GM23338 (cell line): ENCODE data around the gene NTN3. TPM values are rescaled to one million over a fixed set of nuclear protein-coding genes. Genes with fewer than 3 reads are reported as not detected.
A peak's percentile ranks its signal among the peaks of the same experiment; 100 is the strongest.

Experiments used
- ATAC-seq: fragments of 200-7000 bp; cut with Tn5 transposase; 3 replicates; pipeline ENCODE4 v1.9.1; 2020
- DNase-seq: peaks from one replicate; pipeline ENCODE4 v3.0.0-alpha.2; 2015; ENCODE audit warnings: low spot score
- H2AFZ ChIP-seq: fragments of 200-600 bp; sonication (generic); 2 replicates; pipeline ENCODE4 v1.8.0; 2016; ENCODE audit warnings: antibody characterized with exemption, mild to moderate bottlenecking, moderate library complexity
- H3F3A ChIP-seq: fragments of 200-600 bp; sonication (generic); replicated peaks from 2 replicates; pipeline ENCODE4 v1.8.0; 2017; ENCODE audit warnings: antibody characterized with exemption, mixed run types, low read depth
- H3K27ac ChIP-seq: fragments of 200-600 bp; sonication (generic); 2 replicates; pipeline ENCODE4 v1.6.1; 2016; ENCODE audit warnings: low read depth
- H3K27me3 ChIP-seq: fragments of 200-600 bp; sonication (generic); 2 replicates; pipeline ENCODE4 v1.8.0; 2016; ENCODE audit warnings: mild to moderate bottlenecking, mixed run types, moderate library complexity; ENCODE audit not compliant: insufficient read depth
- H3K36me3 ChIP-seq: fragments of 200-600 bp; sonication (generic); 2 replicates; pipeline ENCODE4 v1.8.0; 2016; ENCODE audit warnings: mild to moderate bottlenecking; ENCODE audit not compliant: insufficient read depth
- H3K4me1 ChIP-seq: fragments of 200-600 bp; sonication (generic); 2 replicates; pipeline ENCODE4 v1.8.0; 2016; ENCODE audit warnings: mild to moderate bottlenecking, moderate library complexity; ENCODE audit not compliant: insufficient read depth
- H3K4me2 ChIP-seq: fragments of 200-600 bp; sonication (generic); 2 replicates; pipeline ENCODE4 v1.7.1; 2017; ENCODE audit warnings: mixed run types
- H3K4me3 ChIP-seq: fragments of 200-600 bp; sonication (generic); 2 replicates; pipeline ENCODE4 v1.6.1; 2016; ENCODE audit warnings: mixed run types
- H3K79me2 ChIP-seq: fragments of 200-600 bp; sonication (generic); replicated peaks from 2 replicates; pipeline ENCODE4 v1.8.0; 2017; ENCODE audit warnings: mild to moderate bottlenecking; ENCODE audit not compliant: insufficient read depth
- H3K9me2 ChIP-seq: fragments of 200-600 bp; sonication (generic); 2 replicates; pipeline ENCODE4 v1.8.0; 2017; ENCODE audit not compliant: insufficient read depth
- H4K20me1 ChIP-seq: fragments of 200-600 bp; sonication (generic); replicated peaks from 2 replicates; pipeline ENCODE4 v1.8.0; 2017; ENCODE audit warnings: mild to moderate bottlenecking; ENCODE audit not compliant: insufficient read depth
- H3K27ac Mint-ChIP-seq: 2 replicates; pipeline ENCODE4 v1.8.0; 2020; ENCODE audit warnings: inconsistent platforms, mild to moderate bottlenecking, moderate library complexity, mixed read lengths
- H3K27me3 Mint-ChIP-seq: 3 replicates; pipeline ENCODE4 v1.8.0; 2022; ENCODE audit warnings: low read depth, mild to moderate bottlenecking, moderate library complexity, mixed read lengths, inconsistent platforms; ENCODE audit not compliant: insufficient read depth, poor library complexity
- H3K36me3 Mint-ChIP-seq: 3 replicates; pipeline ENCODE4 v1.8.0; 2021; ENCODE audit warnings: low read depth, mild to moderate bottlenecking, inconsistent platforms, moderate library complexity, mixed read lengths
- H3K4me1 Mint-ChIP-seq: 3 replicates; pipeline ENCODE4 v1.8.0; 2020; ENCODE audit warnings: mild to moderate bottlenecking, inconsistent platforms, mixed read lengths
- H3K4me3 Mint-ChIP-seq: 3 replicates; pipeline ENCODE4 v1.8.0; 2021; ENCODE audit warnings: moderate library complexity, mild to moderate bottlenecking, inconsistent platforms, mixed read lengths
- H3K9me3 Mint-ChIP-seq: 3 replicates; pipeline ENCODE4 v1.8.0; 2020; ENCODE audit warnings: moderate library complexity, mild to moderate bottlenecking, inconsistent platforms, mixed read lengths
- POLR2AphosphoS5 ChIP-seq: IDR thresholded peaks from 2 replicates; pipeline ENCODE4 v1.6.1; 2016; ENCODE audit warnings: antibody characterized with exemption, low read depth
- ZNF114 ChIP-seq: fragments of 250-450 bp; sonication (Bioruptor Pico); IDR thresholded peaks from 2 replicates; pipeline ENCODE4 v1.5.0; 2020; ENCODE audit warnings: mild to moderate bottlenecking, moderate library complexity
- polyA plus RNA-seq: library from polyadenylated mRNA; unstranded; fragments of >200 nt; fragmentation: Nextera tagmentation; extraction: Ambion mirVana; gene quantifications from 2 replicates; pipeline ENCODE4 v1.2.1, GENCODE V29; 2016
- total RNA-seq: library from RNA; depleted of rRNA; stranded (reverse); fragments of >200 nt; shearing (Covaris generic); gene quantifications from 2 replicates; pipeline ENCODE4 v1.2.3, GENCODE V29; 2014
- TF ChIP-seq, protein P1 (sequence below): fragments of 250-450 bp; sonication (Bioruptor Pico); IDR thresholded peaks from 2 replicates; pipeline ENCODE4 v1.5.0; 2020; ENCODE audit warnings: mild to moderate bottlenecking, moderate library complexity

Gene NTN3
- total and polyA plus RNA-seq, 2 experiments from 2014 or later = 0.10 to 1.7 TPM

DNA sequence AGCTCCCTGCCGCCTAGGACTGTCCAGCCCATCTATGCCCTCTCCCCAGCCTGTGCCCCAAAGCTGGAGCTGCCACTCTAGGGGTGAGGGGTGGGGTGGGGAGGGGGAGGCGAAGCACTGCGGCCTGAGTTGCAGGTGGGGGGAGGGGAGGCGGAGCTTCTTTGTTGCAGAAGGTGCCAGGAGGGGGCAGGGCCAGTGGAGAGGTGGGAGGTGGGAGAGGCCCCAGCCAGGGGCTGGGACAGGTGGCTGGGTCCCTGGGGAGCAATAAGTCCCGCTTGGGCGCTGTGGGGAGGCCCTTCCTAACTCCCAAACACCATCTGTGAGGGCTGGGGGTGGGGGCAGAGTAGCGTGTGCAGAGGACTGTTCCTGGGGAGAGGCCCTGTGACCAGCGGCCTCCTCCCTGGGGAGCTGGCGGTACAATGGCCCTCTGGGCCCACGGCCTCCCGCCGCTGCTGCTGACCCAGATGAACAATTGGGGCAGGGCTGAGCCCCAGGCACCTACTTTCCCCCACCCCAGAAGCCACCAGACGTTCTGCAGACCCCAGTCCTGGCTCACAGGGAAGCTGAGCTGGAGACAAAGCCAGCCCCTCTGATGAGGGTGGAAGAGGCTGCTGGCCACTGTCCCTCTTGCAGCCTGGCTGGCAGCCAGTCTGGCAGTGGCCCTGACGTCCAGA is 2.2 kb upstream of the NTN3 start:
- Histone ChIP-seq H3K4me1 (peaks cover 15% of the 10 kb centered on the region), H3K36me3 (no peaks in the 10 kb centered on the region), H3K27ac (no peak overlapping the region), H3K4me2 (peak overlapping the region; percentile 95), H4K20me1 (no peaks in the 10 kb centered on the region; the same call in 1 of the 2 replicates), H3K27me3 (peaks cover 58% of the 10 kb centered on the region), H2AFZ (no peak overlapping the region; the same call in 1 of the 2 replicates), H3K4me3 (peak overlapping the region; percentile 71), H3K9me2 (no peaks in the 10 kb centered on the region), H3K79me2 (no peaks in the 10 kb centered on the region), H3F3A (peaks cover 28% of the 10 kb centered on the region)
- ATAC-seq = peak; percentile 1
- Mint-ChIP-seq H3K9me3 (no peaks in the 10 kb centered on the region), H3K4me3 (peak overlapping the region; percentile 69), H3K4me1 (peaks cover 18% of the 10 kb centered on the region), H3K27ac (no peak overlapping the region), H3K27me3 (peaks cover 49% of the 10 kb centered on the region), H3K36me3 (peaks cover 2% of the 10 kb centered on the region; the same call in 1 of the 3 replicates)
- DNase-seq = peak; percentile 42
- TF ChIP-seq, protein P1, sequence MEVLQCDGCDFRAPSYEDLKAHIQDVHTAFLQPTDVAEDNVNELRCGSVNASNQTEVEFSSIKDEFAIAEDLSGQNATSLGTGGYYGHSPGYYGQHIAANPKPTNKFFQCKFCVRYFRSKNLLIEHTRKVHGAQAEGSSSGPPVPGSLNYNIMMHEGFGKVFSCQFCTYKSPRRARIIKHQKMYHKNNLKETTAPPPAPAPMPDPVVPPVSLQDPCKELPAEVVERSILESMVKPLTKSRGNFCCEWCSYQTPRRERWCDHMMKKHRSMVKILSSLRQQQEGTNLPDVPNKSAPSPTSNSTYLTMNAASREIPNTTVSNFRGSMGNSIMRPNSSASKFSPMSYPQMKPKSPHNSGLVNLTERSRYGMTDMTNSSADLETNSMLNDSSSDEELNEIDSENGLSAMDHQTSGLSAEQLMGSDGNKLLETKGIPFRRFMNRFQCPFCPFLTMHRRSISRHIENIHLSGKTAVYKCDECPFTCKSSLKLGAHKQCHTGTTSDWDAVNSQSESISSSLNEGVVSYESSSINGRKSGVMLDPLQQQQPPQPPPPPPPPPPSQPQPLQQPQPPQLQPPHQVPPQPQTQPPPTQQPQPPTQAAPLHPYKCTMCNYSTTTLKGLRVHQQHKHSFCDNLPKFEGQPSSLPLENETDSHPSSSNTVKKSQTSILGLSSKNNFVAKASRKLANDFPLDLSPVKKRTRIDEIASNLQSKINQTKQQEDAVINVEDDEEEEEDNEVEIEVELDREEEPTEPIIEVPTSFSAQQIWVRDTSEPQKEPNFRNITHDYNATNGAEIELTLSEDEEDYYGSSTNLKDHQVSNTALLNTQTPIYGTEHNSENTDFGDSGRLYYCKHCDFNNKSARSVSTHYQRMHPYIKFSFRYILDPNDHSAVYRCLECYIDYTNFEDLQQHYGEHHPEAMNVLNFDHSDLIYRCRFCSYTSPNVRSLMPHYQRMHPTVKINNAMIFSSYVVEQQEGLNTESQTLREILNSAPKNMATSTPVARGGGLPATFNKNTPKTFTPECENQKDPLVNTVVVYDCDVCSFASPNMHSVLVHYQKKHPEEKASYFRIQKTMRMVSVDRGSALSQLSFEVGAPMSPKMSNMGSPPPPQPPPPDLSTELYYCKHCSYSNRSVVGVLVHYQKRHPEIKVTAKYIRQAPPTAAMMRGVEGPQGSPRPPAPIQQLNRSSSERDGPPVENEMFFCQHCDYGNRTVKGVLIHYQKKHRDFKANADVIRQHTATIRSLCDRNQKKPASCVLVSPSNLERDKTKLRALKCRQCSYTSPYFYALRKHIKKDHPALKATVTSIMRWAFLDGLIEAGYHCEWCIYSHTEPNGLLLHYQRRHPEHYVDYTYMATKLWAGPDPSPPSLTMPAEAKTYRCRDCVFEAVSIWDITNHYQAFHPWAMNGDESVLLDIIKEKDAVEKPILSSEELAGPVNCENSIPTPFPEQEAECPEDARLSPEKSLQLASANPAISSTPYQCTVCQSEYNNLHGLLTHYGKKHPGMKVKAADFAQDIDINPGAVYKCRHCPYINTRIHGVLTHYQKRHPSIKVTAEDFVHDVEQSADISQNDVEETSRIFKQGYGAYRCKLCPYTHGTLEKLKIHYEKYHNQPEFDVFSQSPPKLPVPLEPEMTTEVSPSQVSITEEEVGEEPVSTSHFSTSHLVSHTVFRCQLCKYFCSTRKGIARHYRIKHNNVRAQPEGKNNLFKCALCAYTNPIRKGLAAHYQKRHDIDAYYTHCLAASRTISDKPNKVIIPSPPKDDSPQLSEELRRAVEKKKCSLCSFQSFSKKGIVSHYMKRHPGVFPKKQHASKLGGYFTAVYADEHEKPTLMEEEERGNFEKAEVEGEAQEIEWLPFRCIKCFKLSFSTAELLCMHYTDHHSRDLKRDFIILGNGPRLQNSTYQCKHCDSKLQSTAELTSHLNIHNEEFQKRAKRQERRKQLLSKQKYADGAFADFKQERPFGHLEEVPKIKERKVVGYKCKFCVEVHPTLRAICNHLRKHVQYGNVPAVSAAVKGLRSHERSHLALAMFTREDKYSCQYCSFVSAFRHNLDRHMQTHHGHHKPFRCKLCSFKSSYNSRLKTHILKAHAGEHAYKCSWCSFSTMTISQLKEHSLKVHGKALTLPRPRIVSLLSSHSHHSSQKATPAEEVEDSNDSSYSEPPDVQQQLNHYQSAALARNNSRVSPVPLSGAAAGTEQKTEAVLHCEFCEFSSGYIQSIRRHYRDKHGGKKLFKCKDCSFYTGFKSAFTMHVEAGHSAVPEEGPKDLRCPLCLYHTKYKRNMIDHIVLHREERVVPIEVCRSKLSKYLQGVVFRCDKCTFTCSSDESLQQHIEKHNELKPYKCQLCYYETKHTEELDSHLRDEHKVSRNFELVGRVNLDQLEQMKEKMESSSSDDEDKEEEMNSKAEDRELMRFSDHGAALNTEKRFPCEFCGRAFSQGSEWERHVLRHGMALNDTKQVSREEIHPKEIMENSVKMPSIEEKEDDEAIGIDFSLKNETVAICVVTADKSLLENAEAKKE (CRISPR knock-in tag) = no peak
- TF ChIP-seq ZNF114 (CRISPR knock-in tag) (no peak), POLR2AphosphoS5 (no peak)
